ENCODE measurements around the gene KIF9.
"Not testable (repeated sequence)": the region's sequence is repeated elsewhere in the genome, so short reads cannot be mapped to it uniquely, and the experiment has no call there.

The KIF9 gene

GRCh38 chr3:47294392-47294791 lies 11.8 kb upstream of the KIF9 start:
- no peak for DNase-seq (ENCODE audit: low spot score)

GRCh38 chr3:47293822-47294221 lies 11.2 kb upstream of the KIF9 start:
- DNase-seq (ENCODE audit: low spot score): no peak

GRCh38 chr3:47291754-47292420 lies 9.3 kb upstream of the KIF9 start:
- not testable (repeated sequence) for DNase-seq (ENCODE audit: low spot score)

GRCh38 chr3:47291158-47291753 lies 8.7 kb upstream of the KIF9 start:
- no peak for DNase-seq (ENCODE audit: low spot score)

GRCh38 chr3:47288966-47289910 lies 6.6 kb upstream of the KIF9 start:
- DNase-seq (ENCODE audit: low spot score): no peak

- peak; percentile 42 for DNase-seq (ENCODE audit: low spot score)
These were observed 1.2 kb upstream of the KIF9 start for GRCh38 chr3:47283591-47284364.

- DNase-seq (ENCODE audit: low spot score): peak; percentile 32
These were observed 566 bp upstream of the KIF9 start for GRCh38 chr3:47283193-47283537.

GRCh38 chr3:47280519-47280918 lies 2.1 kb downstream of the KIF9 start:
- DNase-seq (ENCODE audit: low spot score): no peak

GRCh38 chr3:47276558-47276957 lies 6.0 kb downstream of the KIF9 start:
- DNase-seq (ENCODE audit: low spot score): no peak

GRCh38 chr3:47274652-47275051 lies 7.9 kb downstream of the KIF9 start:
- DNase-seq (ENCODE audit: low spot score): no peak

GRCh38 chr3:47273564-47273963 lies 9.0 kb downstream of the KIF9 start:
- DNase-seq (ENCODE audit: low spot score): no peak

GRCh38 chr3:47270526-47270925 lies 12.1 kb downstream of the KIF9 start:
- DNase-seq (ENCODE audit: low spot score): no peak

- DNase-seq (ENCODE audit: low spot score): no peak
These were observed 15.1 kb downstream of the KIF9 start for GRCh38 chr3:47267490-47267824.

GRCh38 chr3:47266709-47267489 lies 15.7 kb downstream of the KIF9 start:
- DNase-seq (ENCODE audit: low spot score): peak; percentile 74

- no peak for DNase-seq (ENCODE audit: low spot score)
These were observed 16.7 kb downstream of the KIF9 start for GRCh38 chr3:47265725-47266428.

- no peak for DNase-seq (ENCODE audit: low spot score)
These were observed 17.6 kb downstream of the KIF9 start for GRCh38 chr3:47265008-47265407.

- DNase-seq (ENCODE audit: low spot score): no peak
These were observed 21.3 kb downstream of the KIF9 start for GRCh38 chr3:47261301-47261700.

GRCh38 chr3:47260605-47261004 lies 22.0 kb downstream of the KIF9 start:
- no peak for DNase-seq (ENCODE audit: low spot score)

- DNase-seq (ENCODE audit: low spot score): no peak
These were observed 23.5 kb downstream of the KIF9 start for GRCh38 chr3:47259114-47259513.

GRCh38 chr3:47256331-47256730 lies 26.3 kb downstream of the KIF9 start:
- DNase-seq (ENCODE audit: low spot score): not testable (repeated sequence)

GRCh38 chr3:47251689-47252088 lies 30.9 kb downstream of the KIF9 start:
- DNase-seq (ENCODE audit: low spot score): no peak

All from RKO (cell line).